HG03175 (cell line): ENCODE measurements around the gene RNF212.

ENCODE experiments used
- ATAC-seq: cut with Tn5 transposase; IDR thresholded peaks from one replicate; pipeline ENCODE4 v1.9.1; 2021; ENCODE audit warnings: mild to moderate bottlenecking, moderate library complexity; ENCODE audit not compliant: unreplicated experiment

The RNF212 gene

GRCh38 chr4:1023075-1023640 is 90.2 kb downstream of the RNF212 start:
- ATAC-seq: no peak

- no peak for ATAC-seq
These were observed 90.7 kb downstream of the RNF212 start for GRCh38 chr4:1022739-1023066.

- no peak for ATAC-seq
These were observed 91.2 kb downstream of the RNF212 start for GRCh38 chr4:1022051-1022738.
